SK-N-SH (cell line): ENCODE measurements around the gene FGF19. TPM values are rescaled to one million over a fixed set of nuclear protein-coding genes. Genes with fewer than 3 reads are reported as not detected.

ENCODE experiments used
- CTCF ChIA-PET: fragments of 300-600, 350-600 bp; formaldehyde crosslinking; extraction: SDS; loops from one replicate; lab custom pipeline; 2021; lab: Yijun Ruan, JAX
- POLR2A ChIA-PET: fragments of 350-600 bp; sonication (Branson Sonifier 250); formaldehyde crosslinking; extraction: SDS; loops from one replicate; lab custom pipeline; 2020; ENCODE audit warnings: antibody characterized with exemption, inconsistent platforms; lab: Yijun Ruan, JAX
- DNase-seq: peaks from one replicate; pipeline ENCODE4 v3.0.0; 2012
- H2AFZ ChIP-seq: fragments of 200-600 bp; sonication (generic); 2 replicates; pipeline ENCODE4 v1.8.1; 2016; ENCODE audit warnings: antibody characterized with exemption, mild to moderate bottlenecking, low read depth
- H3F3A ChIP-seq: fragments of 200-600 bp; sonication (generic); replicated peaks from 2 replicates; pipeline ENCODE3; 2016; ENCODE audit warnings: antibody characterized with exemption, mild to moderate bottlenecking; ENCODE audit not compliant: insufficient read depth
- H3K27ac ChIP-seq, 2 experiments: fragments of 200-500 bp in 1 of 2; fragments of 200-600 bp in 1 of 2; sonication (Bioruptor generic) in 1 of 2; sonication (generic), shearing (Covaris generic) in 1 of 2; 2 replicates each; pipeline versions ENCODE4 v1.5.1 to v1.6.1; 2014 to 2016; ENCODE audit warnings: low read depth in 2 of 2, inconsistent platforms in 1 of 2, low read length in 1 of 2, mild to moderate bottlenecking in 1 of 2, mixed read lengths in 1 of 2
- H3K27me3 ChIP-seq: fragments of 200-600 bp; sonication (generic), shearing (Covaris generic); 2 replicates; pipeline ENCODE4 v1.6.1; 2016; ENCODE audit warnings: mixed run types; ENCODE audit not compliant: insufficient read depth
- H3K36me3 ChIP-seq, 2 experiments: fragments of 200-500 bp in 1 of 2; fragments of 200-600 bp in 1 of 2; sonication (Bioruptor generic) in 1 of 2; sonication (generic) in 1 of 2; replicated peaks in 1 of 2; 2 replicates each; pipeline versions ENCODE3 to v1.5.1; 2014 to 2016; ENCODE audit warnings: low read length in 1 of 2, mild to moderate bottlenecking in 1 of 2; ENCODE audit not compliant: insufficient read depth in 2 of 2, control insufficient read depth in 1 of 2
- H3K4me1 ChIP-seq, 2 experiments: fragments of 200-500 bp in 1 of 2; fragments of 200-600 bp in 1 of 2; sonication (Bioruptor generic) in 1 of 2; sonication (generic), shearing (Covaris generic) in 1 of 2; 2 replicates each; pipeline versions ENCODE4 v1.5.1 to v1.6.1; 2014 to 2016; ENCODE audit warnings: low read depth in 1 of 2, low read length in 1 of 2, mixed run types in 1 of 2; ENCODE audit not compliant: insufficient read depth in 2 of 2, control insufficient read depth in 1 of 2
- H3K4me2 ChIP-seq: fragments of 200-600 bp; sonication (generic), shearing (Covaris generic); 2 replicates; pipeline ENCODE4 v1.6.1; 2017; ENCODE audit warnings: mixed run types
- H3K4me3 ChIP-seq, 2 experiments: fragments of 200-500 bp in 1 of 2; fragments of 200-600 bp in 1 of 2; sonication (Bioruptor generic) in 1 of 2; sonication (generic), shearing (Covaris generic) in 1 of 2; 2 replicates each; pipeline versions ENCODE4 v1.5.1 to v1.8.1; 2014 to 2016; ENCODE audit warnings: low read depth in 2 of 2, inconsistent platforms in 1 of 2, low read length in 1 of 2, mild to moderate bottlenecking in 1 of 2, mixed read lengths in 1 of 2, moderate library complexity in 1 of 2
- H3K79me2 ChIP-seq: fragments of 200-600 bp; sonication (generic); 2 replicates; pipeline ENCODE4 v1.8.1; 2017; ENCODE audit warnings: mild to moderate bottlenecking; ENCODE audit not compliant: insufficient read depth
- H3K9ac ChIP-seq: fragments of 200-600 bp; sonication (generic); 2 replicates; pipeline ENCODE4 v1.6.1; 2017; ENCODE audit warnings: mixed run types
- H3K9me2 ChIP-seq: fragments of 200-600 bp; sonication (generic); 2 replicates; pipeline ENCODE4 v1.6.1; 2017; ENCODE audit warnings: mixed run types
- H3K9me3 ChIP-seq: fragments of 200-600 bp; sonication (generic); 2 replicates; pipeline ENCODE4 v1.6.1; 2017; ENCODE audit warnings: mixed run types, mild to moderate bottlenecking, moderate library complexity
- H4K20me1 ChIP-seq: fragments of 200-600 bp; sonication (generic); 2 replicates; pipeline ENCODE4 v1.6.1; 2017; ENCODE audit warnings: mild to moderate bottlenecking, mixed run types; ENCODE audit not compliant: insufficient read depth
- CHD2 ChIP-seq: fragments of 150-350 bp; IDR thresholded peaks from 2 replicates; pipeline ENCODE4 v1.6.1; 2018; ENCODE audit warnings: low read length; ENCODE audit not compliant: partially characterized antibody
- CTCF ChIP-seq: fragments of 200-600 bp; sonication (generic); IDR thresholded peaks from 2 replicates; pipeline ENCODE4 v1.6.1; 2017; ENCODE audit warnings: antibody characterized with exemption, mild to moderate bottlenecking, moderate library complexity
- ELF1 ChIP-seq: IDR thresholded peaks from 2 replicates; pipeline ENCODE4 v1.4.0; 2012
- EP300 ChIP-seq, 2 experiments: IDR thresholded peaks; 2 replicates each; pipeline versions ENCODE4 v1.4.0 to v1.6.1; 2012; ENCODE audit warnings: borderline replicate concordance in 1 of 2, low read depth in 1 of 2, low read length in 1 of 2
- GABPA ChIP-seq: IDR thresholded peaks from 2 replicates; pipeline ENCODE4 v1.4.0; 2012; ENCODE audit warnings: low read depth, mild to moderate bottlenecking
- GATA2 ChIP-seq: sonication (generic); formaldehyde crosslinking; IDR thresholded peaks from 2 replicates; pipeline ENCODE4 v1.5.0; 2020; ENCODE audit warnings: mild to moderate bottlenecking, missing genetic modification reagents
- IRF3 ChIP-seq: fragments of 150-350 bp; IDR thresholded peaks from 2 replicates; pipeline ENCODE4 v1.6.1; 2016; ENCODE audit warnings: mild to moderate bottlenecking, low read depth, low read length
- JUND ChIP-seq: IDR thresholded peaks from 2 replicates; pipeline ENCODE4 v1.4.0; 2012
- MXI1 ChIP-seq: IDR thresholded peaks from 2 replicates; pipeline ENCODE4 v1.6.1; 2012; ENCODE audit warnings: mild to moderate bottlenecking, low read depth, low read length, improper control_type of control experiment
- RAD21 ChIP-seq: IDR thresholded peaks from 2 replicates; pipeline ENCODE4 v1.6.1; 2012; ENCODE audit warnings: mild to moderate bottlenecking, low read length
- RXRA ChIP-seq: IDR thresholded peaks from 2 replicates; pipeline ENCODE4 v1.4.0; 2012; ENCODE audit warnings: low read depth, mild to moderate bottlenecking, borderline replicate concordance
- SIN3A ChIP-seq: IDR thresholded peaks from 2 replicates; pipeline ENCODE4 v1.6.1; 2012; ENCODE audit warnings: low read depth, mild to moderate bottlenecking, low read length, moderate library complexity, borderline replicate concordance
- SMC3 ChIP-seq: IDR thresholded peaks from 2 replicates; pipeline ENCODE4 v1.6.1; 2012; ENCODE audit warnings: low read depth, low read length, improper control_type of control experiment
- TCF12 ChIP-seq: IDR thresholded peaks from 2 replicates; pipeline ENCODE4 v1.4.0; 2012
- TEAD4 ChIP-seq: IDR thresholded peaks from 2 replicates; pipeline ENCODE4 v1.4.0; 2012; ENCODE audit warnings: mild to moderate bottlenecking, borderline replicate concordance; ENCODE audit not compliant: insufficient read depth
- ZBTB33 ChIP-seq: IDR thresholded peaks from 2 replicates; pipeline ENCODE4 v1.4.0; 2012; ENCODE audit warnings: low read depth, borderline replicate concordance
- WGBS: methylation state at CpG from one replicate; pipeline ENCODE4 v1.1.6; 2017; ENCODE audit warnings: low lambda C conversion rate; 5-methylcytosine and 5-hydroxymethylcytosine counted together
- polyA plus RNA-seq, 3 experiments: library from polyadenylated mRNA; depleted of rRNA; stranded (reverse); fragments of >200 nt; gene quantifications; 2 replicates each; pipeline ENCODE4 v1.2.3, GENCODE V29; 2012
- TF ChIP-seq, protein P1 (sequence below): IDR thresholded peaks from 2 replicates; pipeline ENCODE4; 2012
- TF ChIP-seq, protein P2 (sequence below): IDR thresholded peaks from 2 replicates; pipeline ENCODE4 v1.4.0; 2012; ENCODE audit warnings: low read depth
- TF ChIP-seq, protein P3 (sequence below): IDR thresholded peaks from 2 replicates; pipeline ENCODE4 v1.4.0; 2012; ENCODE audit warnings: low read depth, borderline replicate concordance
- TF ChIP-seq, protein P4 (sequence below): IDR thresholded peaks from 2 replicates; pipeline ENCODE4 v1.6.1; 2012; ENCODE audit warnings: mild to moderate bottlenecking, low read depth, low read length, moderate library complexity

FGF19 gene
- polyA plus RNA-seq, 1 of the 3 experiments (the other 2 are of a cell fraction): not detected

- TF ChIP-seq MXI1 (no peak), CHD2 (no peak), RXRA (no peak), IRF3 (no peak), TEAD4 (no peak), GATA2 (CRISPR knock-in tag) (no peak), TCF12 (no peak), GABPA (no peak), SMC3 (no peak), ZBTB33 (no peak), RAD21 (no peak), ELF1 (no peak), SIN3A (no peak), JUND (no peak), CTCF (no peak), EP300 (IDR thresholded peaks at IDR 0.05; ENCODE audit: borderline replicate concordance in 1 of 2, low read depth in 1 of 2, low read length in 1 of 2) (no peak)
- TF ChIP-seq, protein P1, sequence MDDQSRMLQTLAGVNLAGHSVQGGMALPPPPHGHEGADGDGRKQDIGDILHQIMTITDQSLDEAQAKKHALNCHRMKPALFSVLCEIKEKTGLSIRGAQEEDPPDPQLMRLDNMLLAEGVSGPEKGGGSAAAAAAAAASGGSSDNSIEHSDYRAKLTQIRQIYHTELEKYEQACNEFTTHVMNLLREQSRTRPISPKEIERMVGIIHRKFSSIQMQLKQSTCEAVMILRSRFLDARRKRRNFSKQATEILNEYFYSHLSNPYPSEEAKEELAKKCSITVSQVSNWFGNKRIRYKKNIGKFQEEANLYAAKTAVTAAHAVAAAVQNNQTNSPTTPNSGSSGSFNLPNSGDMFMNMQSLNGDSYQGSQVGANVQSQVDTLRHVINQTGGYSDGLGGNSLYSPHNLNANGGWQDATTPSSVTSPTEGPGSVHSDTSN: no peak
- TF ChIP-seq, protein P2, sequence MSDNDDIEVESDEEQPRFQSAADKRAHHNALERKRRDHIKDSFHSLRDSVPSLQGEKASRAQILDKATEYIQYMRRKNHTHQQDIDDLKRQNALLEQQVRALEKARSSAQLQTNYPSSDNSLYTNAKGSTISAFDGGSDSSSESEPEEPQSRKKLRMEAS: no peak
- TF ChIP-seq, protein P3, sequence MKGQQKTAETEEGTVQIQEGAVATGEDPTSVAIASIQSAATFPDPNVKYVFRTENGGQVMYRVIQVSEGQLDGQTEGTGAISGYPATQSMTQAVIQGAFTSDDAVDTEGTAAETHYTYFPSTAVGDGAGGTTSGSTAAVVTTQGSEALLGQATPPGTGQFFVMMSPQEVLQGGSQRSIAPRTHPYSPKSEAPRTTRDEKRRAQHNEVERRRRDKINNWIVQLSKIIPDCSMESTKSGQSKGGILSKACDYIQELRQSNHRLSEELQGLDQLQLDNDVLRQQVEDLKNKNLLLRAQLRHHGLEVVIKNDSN: no peak
- TF ChIP-seq, protein P4, sequence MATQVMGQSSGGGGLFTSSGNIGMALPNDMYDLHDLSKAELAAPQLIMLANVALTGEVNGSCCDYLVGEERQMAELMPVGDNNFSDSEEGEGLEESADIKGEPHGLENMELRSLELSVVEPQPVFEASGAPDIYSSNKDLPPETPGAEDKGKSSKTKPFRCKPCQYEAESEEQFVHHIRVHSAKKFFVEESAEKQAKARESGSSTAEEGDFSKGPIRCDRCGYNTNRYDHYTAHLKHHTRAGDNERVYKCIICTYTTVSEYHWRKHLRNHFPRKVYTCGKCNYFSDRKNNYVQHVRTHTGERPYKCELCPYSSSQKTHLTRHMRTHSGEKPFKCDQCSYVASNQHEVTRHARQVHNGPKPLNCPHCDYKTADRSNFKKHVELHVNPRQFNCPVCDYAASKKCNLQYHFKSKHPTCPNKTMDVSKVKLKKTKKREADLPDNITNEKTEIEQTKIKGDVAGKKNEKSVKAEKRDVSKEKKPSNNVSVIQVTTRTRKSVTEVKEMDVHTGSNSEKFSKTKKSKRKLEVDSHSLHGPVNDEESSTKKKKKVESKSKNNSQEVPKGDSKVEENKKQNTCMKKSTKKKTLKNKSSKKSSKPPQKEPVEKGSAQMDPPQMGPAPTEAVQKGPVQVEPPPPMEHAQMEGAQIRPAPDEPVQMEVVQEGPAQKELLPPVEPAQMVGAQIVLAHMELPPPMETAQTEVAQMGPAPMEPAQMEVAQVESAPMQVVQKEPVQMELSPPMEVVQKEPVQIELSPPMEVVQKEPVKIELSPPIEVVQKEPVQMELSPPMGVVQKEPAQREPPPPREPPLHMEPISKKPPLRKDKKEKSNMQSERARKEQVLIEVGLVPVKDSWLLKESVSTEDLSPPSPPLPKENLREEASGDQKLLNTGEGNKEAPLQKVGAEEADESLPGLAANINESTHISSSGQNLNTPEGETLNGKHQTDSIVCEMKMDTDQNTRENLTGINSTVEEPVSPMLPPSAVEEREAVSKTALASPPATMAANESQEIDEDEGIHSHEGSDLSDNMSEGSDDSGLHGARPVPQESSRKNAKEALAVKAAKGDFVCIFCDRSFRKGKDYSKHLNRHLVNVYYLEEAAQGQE: no peak
- ChIA-PET POLR2A (no interaction called here), CTCF (interaction anchor here (1.1 to 1.3 kb wide), 2 partner anchors 8 to 14 kb away, joined by 3 to 4 read pairs; no protein-coding TSS in a partner anchor)
- no peak overlapping the region for H2AFZ ChIP-seq
- H3K36me3 ChIP-seq: no peaks in the 10 kb centered on the region
- H3F3A ChIP-seq: peaks cover 3% of the 10 kb centered on the region
- H3K79me2 ChIP-seq: no peaks in the 10 kb centered on the region
- H3K27me3 ChIP-seq: peaks cover 1% of the 10 kb centered on the region
- no peak overlapping the region for H3K9ac ChIP-seq
- H3K4me3 ChIP-seq: no peak overlapping the region
- WGBS: 61% methylated on average over 3 of the region's 8 CpGs
- no peaks in the 10 kb centered on the region for H4K20me1 ChIP-seq
- H3K27ac ChIP-seq: no peak overlapping the region
- DNase-seq: no peak
- no peaks in the 10 kb centered on the region for H3K9me3 ChIP-seq
- H3K4me1 ChIP-seq: peaks cover 0 to 19% of the 10 kb centered on the region in 2 experiments; a peak in 1 of 4 replicates
- no peak overlapping the region for H3K4me2 ChIP-seq
- H3K9me2 ChIP-seq: no peaks in the 10 kb centered on the region
These were observed 6.4 kb downstream of the FGF19 start for GRCh38 chr11:69697469-69697843.
